ENCODE results near the gene ACTR2. TPM values are rescaled to one million over a fixed set of nuclear protein-coding genes. Genes with fewer than 3 reads are reported as not detected.

ACTR2 gene
- total RNA-seq, 1 experiment from 2014 or later: 199 TPM

DNA sequence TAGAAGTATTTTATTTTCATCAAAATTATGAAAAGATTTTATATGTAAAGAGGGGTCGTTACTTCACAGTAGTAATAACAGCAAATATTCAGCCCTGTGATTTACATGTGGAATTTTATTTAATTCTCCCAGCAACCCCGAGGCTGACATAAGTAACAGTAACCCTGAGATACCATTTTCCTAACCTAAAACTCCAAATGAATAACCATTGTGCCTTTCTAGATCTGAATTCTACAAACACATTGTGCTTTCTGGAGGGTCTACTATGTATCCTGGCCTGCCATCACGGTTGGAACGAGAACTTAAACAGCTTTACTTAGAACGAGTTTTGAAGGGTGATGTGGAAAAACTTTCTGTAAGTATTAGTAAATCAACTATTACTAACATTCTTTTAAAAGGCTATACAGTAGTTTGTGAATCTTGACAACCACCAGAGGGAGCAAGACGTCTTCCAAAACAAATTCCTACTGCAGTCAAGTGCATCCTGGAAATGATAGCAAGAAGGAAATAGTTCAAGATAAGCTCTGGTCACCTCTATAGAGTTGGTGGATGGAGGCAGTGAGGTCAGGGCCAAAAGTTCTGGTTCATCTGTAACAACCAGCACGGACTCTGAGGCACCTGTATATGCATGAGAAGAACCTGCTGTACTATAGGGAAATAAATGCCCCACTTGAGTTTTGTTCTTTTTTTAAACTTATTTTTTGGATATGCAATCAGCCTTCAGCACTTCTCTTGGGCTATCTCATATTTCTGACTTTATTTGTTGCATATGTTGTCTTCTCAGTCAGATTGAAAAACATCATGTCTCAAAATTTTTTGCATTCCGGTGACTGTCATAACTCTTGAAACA lies 37.4 kb downstream of the ACTR2 start:
- H3K4me2 ChIP-seq (ENCODE audit: low read length): no peak overlapping the region
- DNase-seq (ENCODE audit: low read depth, low spot score) (peak; percentile 78), ATAC-seq (peak; percentile 87)
- H3K36me3 ChIP-seq (ENCODE audit: control insufficient read depth in 1 of 2, insufficient read depth in 2 of 2, low read length in 2 of 2): peaks cover 11 to 18% of the 10 kb centered on the region in 2 experiments; a peak in 3 of 4 replicates
- H3K9me2 ChIP-seq (ENCODE audit: insufficient read depth): no peaks in the 10 kb centered on the region
- H2AFZ ChIP-seq (ENCODE audit: low read depth, low read length, poor library complexity, severe bottlenecking): no peak overlapping the region
- TF ChIP-seq ZFX (IDR thresholded peaks at IDR 0.05): no peak
- TF ChIP-seq RAD21 (IDR thresholded peaks at IDR 0.05; ENCODE audit: low read depth): peak; percentile 92
- TF ChIP-seq, protein P1, sequence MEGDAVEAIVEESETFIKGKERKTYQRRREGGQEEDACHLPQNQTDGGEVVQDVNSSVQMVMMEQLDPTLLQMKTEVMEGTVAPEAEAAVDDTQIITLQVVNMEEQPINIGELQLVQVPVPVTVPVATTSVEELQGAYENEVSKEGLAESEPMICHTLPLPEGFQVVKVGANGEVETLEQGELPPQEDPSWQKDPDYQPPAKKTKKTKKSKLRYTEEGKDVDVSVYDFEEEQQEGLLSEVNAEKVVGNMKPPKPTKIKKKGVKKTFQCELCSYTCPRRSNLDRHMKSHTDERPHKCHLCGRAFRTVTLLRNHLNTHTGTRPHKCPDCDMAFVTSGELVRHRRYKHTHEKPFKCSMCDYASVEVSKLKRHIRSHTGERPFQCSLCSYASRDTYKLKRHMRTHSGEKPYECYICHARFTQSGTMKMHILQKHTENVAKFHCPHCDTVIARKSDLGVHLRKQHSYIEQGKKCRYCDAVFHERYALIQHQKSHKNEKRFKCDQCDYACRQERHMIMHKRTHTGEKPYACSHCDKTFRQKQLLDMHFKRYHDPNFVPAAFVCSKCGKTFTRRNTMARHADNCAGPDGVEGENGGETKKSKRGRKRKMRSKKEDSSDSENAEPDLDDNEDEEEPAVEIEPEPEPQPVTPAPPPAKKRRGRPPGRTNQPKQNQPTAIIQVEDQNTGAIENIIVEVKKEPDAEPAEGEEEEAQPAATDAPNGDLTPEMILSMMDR (IDR thresholded peaks at IDR 0.05 in 2 of 3, conservative IDR thresholded peaks at IDR 0.05 in 1 of 3; ENCODE audit: borderline replicate concordance in 1 of 3, insufficient read depth in 1 of 3, low read depth in 2 of 3, low read length in 2 of 3): peak; percentile 52 to 80 (median 76); a peak in 5 of 6 replicates
- no peak overlapping the region for H3K4me3 ChIP-seq (replicated peaks in 1 of 2; ENCODE audit: low read depth in 1 of 2, low read length in 2 of 2)
- POLR2A ChIA-PET: no interaction called here
- H3K9me3 ChIP-seq (ENCODE audit: control insufficient read depth in 1 of 2, insufficient read depth in 1 of 2, low read depth in 1 of 2, low read length in 2 of 2): no peaks in the 10 kb centered on the region
- peaks cover 3% of the 10 kb centered on the region in 2 experiments; a peak in 1 of 4 replicates for H3K4me1 ChIP-seq (ENCODE audit: control insufficient read depth in 1 of 2, insufficient read depth in 2 of 2, low read length in 2 of 2)
- RAD21 ChIA-PET (ENCODE audit: low non-redundant PET in 1 of 2, low total read pairs in 2 of 2, uncharacterized antibody in 2 of 2, unreplicated experiment in 2 of 2): interaction anchor here in 1 of 2 experiments (0.6 to 1.0 kb wide), 3 partner anchors 165 to 294 kb away, joined by 3 to 4 read pairs (median 3); no protein-coding TSS in a partner anchor
- intact Hi-C loops (cut with micrococcal nuclease): loop anchor here (1.0 to 5.0 kb wide), 4 partner anchors 87 to 308 kb away; partner anchors contain the start of gene SPRED2
- H3K9ac ChIP-seq (ENCODE audit: low read length): no peak overlapping the region
- CTCF ChIA-PET: interaction anchor here (0.6 to 1.7 kb wide), 14 partner anchors 10 to 311 kb away, joined by 3 to 17 read pairs (median 3); no protein-coding TSS in a partner anchor
- 0 out of 2 replicates have a peak, but pooled peaks cover under 1% of the 10 kb centered on the region for H4K20me1 ChIP-seq (ENCODE audit: insufficient read depth)
- no peak overlapping the region for H3K27ac ChIP-seq (ENCODE audit: low read depth, low read length)
- no TSS peak for BruUV-seq (replicated peaks)
- no peaks in the 10 kb centered on the region for H3K27me3 ChIP-seq (ENCODE audit: insufficient read depth, low read length)
- peaks cover 17% of the 10 kb centered on the region for H3K79me2 ChIP-seq (ENCODE audit: insufficient read depth, low read length)

DNA sequence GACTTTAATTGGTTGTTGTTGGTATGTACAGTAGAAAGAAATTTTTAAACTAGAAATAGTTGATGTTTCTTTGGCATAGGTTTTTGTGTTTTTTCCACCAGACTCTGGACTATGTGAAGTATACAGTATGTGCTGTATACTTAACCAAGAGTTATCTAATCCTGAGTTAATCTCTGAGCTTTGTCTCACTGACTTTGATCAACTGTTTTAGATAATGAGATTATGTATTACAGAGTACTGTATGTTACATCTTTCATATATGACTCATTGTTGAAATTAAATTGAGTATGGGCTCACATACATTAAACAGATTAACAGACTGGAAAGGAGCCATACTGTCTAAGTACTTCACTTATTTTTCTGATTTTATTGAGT lies 38.0 kb downstream of the ACTR2 start:
- no TSS peak for BruUV-seq (replicated peaks)
- ChIA-PET CTCF (interaction anchor here (0.6 to 1.7 kb wide), 14 partner anchors 10 to 310 kb away, joined by 3 to 17 read pairs (median 3); no protein-coding TSS in a partner anchor), POLR2A (no interaction called here), RAD21 (ENCODE audit: low non-redundant PET in 1 of 2, low total read pairs in 2 of 2, uncharacterized antibody in 2 of 2, unreplicated experiment in 2 of 2) (interaction anchor here in 1 of 2 experiments (0.6 to 1.0 kb wide), 3 partner anchors 165 to 294 kb away, joined by 3 to 4 read pairs (median 3); no protein-coding TSS in a partner anchor)
- Histone ChIP-seq H4K20me1 (ENCODE audit: insufficient read depth) (no peaks in the 10 kb centered on the region), H3K4me2 (ENCODE audit: low read length) (no peak overlapping the region), H2AFZ (ENCODE audit: low read depth, low read length, poor library complexity, severe bottlenecking) (no peak overlapping the region), H3K9me2 (ENCODE audit: insufficient read depth) (no peaks in the 10 kb centered on the region), H3K79me2 (ENCODE audit: insufficient read depth, low read length) (peaks cover 17% of the 10 kb centered on the region), H3K27me3 (ENCODE audit: insufficient read depth, low read length) (no peaks in the 10 kb centered on the region), H3K36me3 (ENCODE audit: control insufficient read depth in 1 of 2, insufficient read depth in 2 of 2, low read length in 2 of 2) (peaks cover 11 to 18% of the 10 kb centered on the region in 2 experiments; a peak in 3 of 4 replicates), H3K9ac (ENCODE audit: low read length) (no peak overlapping the region), H3K9me3 (ENCODE audit: control insufficient read depth in 1 of 2, insufficient read depth in 1 of 2, low read depth in 1 of 2, low read length in 2 of 2) (no peaks in the 10 kb centered on the region), H3K4me1 (ENCODE audit: control insufficient read depth in 1 of 2, insufficient read depth in 2 of 2, low read length in 2 of 2) (peaks cover 0 to 3% of the 10 kb centered on the region in 2 experiments; a peak in 1 of 4 replicates), H3K4me3 (replicated peaks in 1 of 2; ENCODE audit: low read depth in 1 of 2, low read length in 2 of 2) (no peak overlapping the region), H3K27ac (ENCODE audit: low read depth, low read length) (no peak overlapping the region)
- ATAC-seq (no peak), DNase-seq (ENCODE audit: low read depth, low spot score) (no peak)
- intact Hi-C loops (cut with micrococcal nuclease): loop anchor here (1.0 to 5.0 kb wide), 4 partner anchors 87 to 308 kb away; partner anchors contain the start of gene SPRED2
- TF ChIP-seq SP1 (IDR thresholded peaks at IDR 0.05; ENCODE audit: low read depth): no peak
